Measurements from ENCODE around the gene SPTBN1. TPM values are rescaled to one million over a fixed set of nuclear protein-coding genes. Genes with fewer than 3 reads are reported as not detected.

SPTBN1 gene
- polyA plus RNA-seq, 2 of the 4 experiments (the other 2 are of a cell fraction), result 105 to 126 TPM

DNA sequence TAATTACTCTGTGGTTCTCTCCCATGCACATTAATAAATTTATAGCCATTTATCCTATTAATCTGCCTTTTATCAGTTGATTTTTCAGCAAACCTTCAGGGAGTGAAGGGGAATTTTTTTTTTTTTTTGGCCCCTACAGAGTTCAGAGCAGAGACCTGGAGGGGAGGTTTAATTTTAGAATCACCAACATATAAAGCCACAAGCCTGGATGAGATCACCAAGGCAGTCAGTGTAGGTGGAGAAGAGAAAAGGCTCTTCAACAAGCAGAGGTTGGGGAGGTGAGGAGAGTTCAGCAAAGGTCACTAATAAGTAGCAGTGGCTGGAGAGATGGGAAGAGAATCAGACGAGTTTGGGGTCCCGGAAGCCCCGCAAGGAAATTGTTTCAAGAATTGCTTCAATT, 48.4 kb upstream of the SPTBN1 start:
- TF ChIP-seq, protein P1, sequence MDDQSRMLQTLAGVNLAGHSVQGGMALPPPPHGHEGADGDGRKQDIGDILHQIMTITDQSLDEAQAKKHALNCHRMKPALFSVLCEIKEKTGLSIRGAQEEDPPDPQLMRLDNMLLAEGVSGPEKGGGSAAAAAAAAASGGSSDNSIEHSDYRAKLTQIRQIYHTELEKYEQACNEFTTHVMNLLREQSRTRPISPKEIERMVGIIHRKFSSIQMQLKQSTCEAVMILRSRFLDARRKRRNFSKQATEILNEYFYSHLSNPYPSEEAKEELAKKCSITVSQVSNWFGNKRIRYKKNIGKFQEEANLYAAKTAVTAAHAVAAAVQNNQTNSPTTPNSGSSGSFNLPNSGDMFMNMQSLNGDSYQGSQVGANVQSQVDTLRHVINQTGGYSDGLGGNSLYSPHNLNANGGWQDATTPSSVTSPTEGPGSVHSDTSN (IDR thresholded peaks at IDR 0.05), result no peak
- no peak for TF ChIP-seq MAFK (IDR thresholded peaks at IDR 0.05; ENCODE audit: partially characterized antibody)
- TF ChIP-seq, protein P2, sequence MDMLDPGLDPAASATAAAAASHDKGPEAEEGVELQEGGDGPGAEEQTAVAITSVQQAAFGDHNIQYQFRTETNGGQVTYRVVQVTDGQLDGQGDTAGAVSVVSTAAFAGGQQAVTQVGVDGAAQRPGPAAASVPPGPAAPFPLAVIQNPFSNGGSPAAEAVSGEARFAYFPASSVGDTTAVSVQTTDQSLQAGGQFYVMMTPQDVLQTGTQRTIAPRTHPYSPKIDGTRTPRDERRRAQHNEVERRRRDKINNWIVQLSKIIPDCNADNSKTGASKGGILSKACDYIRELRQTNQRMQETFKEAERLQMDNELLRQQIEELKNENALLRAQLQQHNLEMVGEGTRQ (IDR thresholded peaks at IDR 0.05), result no peak
- no peak for TF ChIP-seq CHD4 (IDR thresholded peaks at IDR 0.05; ENCODE audit: borderline replicate concordance)
- no peak for TF ChIP-seq KDM5A (IDR thresholded peaks at IDR 0.05)
- TF ChIP-seq, protein P3, sequence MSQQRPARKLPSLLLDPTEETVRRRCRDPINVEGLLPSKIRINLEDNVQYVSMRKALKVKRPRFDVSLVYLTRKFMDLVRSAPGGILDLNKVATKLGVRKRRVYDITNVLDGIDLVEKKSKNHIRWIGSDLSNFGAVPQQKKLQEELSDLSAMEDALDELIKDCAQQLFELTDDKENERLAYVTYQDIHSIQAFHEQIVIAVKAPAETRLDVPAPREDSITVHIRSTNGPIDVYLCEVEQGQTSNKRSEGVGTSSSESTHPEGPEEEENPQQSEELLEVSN (IDR thresholded peaks at IDR 0.05; ENCODE audit: borderline replicate concordance, low read depth), result no peak
- no peak for TF ChIP-seq HOXA7 (CRISPR knock-in tag; IDR thresholded peaks at IDR 0.05)
- no peak for TF ChIP-seq BHLHE40 (IDR thresholded peaks at IDR 0.05; ENCODE audit: low read depth, low read length)
- TF ChIP-seq, protein P4, sequence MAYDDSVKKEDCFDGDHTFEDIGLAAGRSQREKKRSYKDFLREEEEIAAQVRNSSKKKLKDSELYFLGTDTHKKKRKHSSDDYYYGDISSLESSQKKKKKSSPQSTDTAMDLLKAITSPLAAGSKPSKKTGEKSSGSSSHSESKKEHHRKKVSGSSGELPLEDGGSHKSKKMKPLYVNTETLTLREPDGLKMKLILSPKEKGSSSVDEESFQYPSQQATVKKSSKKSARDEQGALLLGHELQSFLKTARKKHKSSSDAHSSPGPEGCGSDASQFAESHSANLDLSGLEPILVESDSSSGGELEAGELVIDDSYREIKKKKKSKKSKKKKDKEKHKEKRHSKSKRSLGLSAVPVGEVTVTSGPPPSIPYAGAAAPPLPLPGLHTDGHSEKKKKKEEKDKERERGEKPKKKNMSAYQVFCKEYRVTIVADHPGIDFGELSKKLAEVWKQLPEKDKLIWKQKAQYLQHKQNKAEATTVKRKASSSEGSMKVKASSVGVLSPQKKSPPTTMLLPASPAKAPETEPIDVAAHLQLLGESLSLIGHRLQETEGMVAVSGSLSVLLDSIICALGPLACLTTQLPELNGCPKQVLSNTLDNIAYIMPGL (CRISPR knock-in tag; IDR thresholded peaks at IDR 0.05; ENCODE audit: borderline replicate concordance), result no peak
- no peak for TF ChIP-seq POLR2AphosphoS2 (conservative IDR thresholded peaks at IDR 0.05; ENCODE audit: low read length)
- TF ChIP-seq FOSL2 (IDR thresholded peaks at IDR 0.05), result no peak
- TF ChIP-seq FOSL2 (CRISPR knock-in tag; IDR thresholded peaks at IDR 0.05), result no peak
- TF ChIP-seq CEBPB (IDR thresholded peaks at IDR 0.05), result no peak
- TF ChIP-seq, protein P5, sequence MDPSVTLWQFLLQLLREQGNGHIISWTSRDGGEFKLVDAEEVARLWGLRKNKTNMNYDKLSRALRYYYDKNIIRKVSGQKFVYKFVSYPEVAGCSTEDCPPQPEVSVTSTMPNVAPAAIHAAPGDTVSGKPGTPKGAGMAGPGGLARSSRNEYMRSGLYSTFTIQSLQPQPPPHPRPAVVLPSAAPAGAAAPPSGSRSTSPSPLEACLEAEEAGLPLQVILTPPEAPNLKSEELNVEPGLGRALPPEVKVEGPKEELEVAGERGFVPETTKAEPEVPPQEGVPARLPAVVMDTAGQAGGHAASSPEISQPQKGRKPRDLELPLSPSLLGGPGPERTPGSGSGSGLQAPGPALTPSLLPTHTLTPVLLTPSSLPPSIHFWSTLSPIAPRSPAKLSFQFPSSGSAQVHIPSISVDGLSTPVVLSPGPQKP (IDR thresholded peaks at IDR 0.05; ENCODE audit: low read depth, low read length), result no peak
- no peak for TF ChIP-seq RARB (CRISPR knock-in tag; IDR thresholded peaks at IDR 0.05)
- no peak for TF ChIP-seq SREBF2 (IDR thresholded peaks at IDR 0.05)
- no peak for TF ChIP-seq EHF (CRISPR knock-in tag; IDR thresholded peaks at IDR 0.05)
- no peak for TF ChIP-seq EP300 (IDR thresholded peaks at IDR 0.05)
- no peak for TF ChIP-seq GATA3 (IDR thresholded peaks at IDR 0.05; ENCODE audit: borderline replicate concordance)
- no peaks in the 10 kb centered on the region for H3K9me3 ChIP-seq
- H3K4me3 ChIP-seq, result no peak overlapping the region
- ATAC-seq (no peak), FAIRE-seq (no peak), DNase-seq (ENCODE audit: low read depth in 1 of 2, low spot score in 1 of 2) (no peak)
- no peak overlapping the region for H3K4me2 ChIP-seq
- ChIA-PET CTCF (interaction anchor here (0.9 kb wide), 1 partner anchor 11 kb away, joined by 5 read pairs; no protein-coding TSS in a partner anchor), POLR2A (no interaction called here)
- no peaks in the 10 kb centered on the region for H3K4me1 ChIP-seq
- H3K27ac ChIP-seq, result no peak overlapping the region
- WGBS (ENCODE audit: missing lambda C conversion rate), result 64% methylated on average over 3 of the region's 3 CpGs

DNA sequence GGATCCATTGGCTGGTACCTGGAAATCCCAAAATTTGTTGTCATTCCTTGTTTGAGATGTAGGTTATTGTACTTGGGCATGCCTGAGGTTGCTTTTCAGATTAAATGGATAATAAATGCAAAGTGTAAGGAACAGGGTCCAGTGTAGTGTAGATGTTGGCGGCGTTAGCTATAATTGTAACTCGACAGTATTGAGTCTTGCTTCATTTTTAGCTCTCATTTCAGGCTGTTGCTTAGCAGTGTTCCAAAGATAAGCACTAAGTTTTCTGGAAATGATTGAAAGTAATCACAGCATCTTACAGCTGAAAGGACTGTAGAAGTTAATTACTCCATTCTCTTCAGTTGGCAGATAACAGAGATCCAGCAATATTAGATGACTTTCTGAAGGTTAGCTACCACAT, 47.8 kb upstream of the SPTBN1 start:
- WGBS (ENCODE audit: missing lambda C conversion rate), result 72% methylated on average over 3 of the region's 3 CpGs
- no peak overlapping the region for H3K4me3 ChIP-seq
- no peaks in the 10 kb centered on the region for H3K4me1 ChIP-seq
- FAIRE-seq (no peak), DNase-seq (ENCODE audit: low read depth in 1 of 2, low spot score in 1 of 2) (no peak), ATAC-seq (no peak)
- no peak overlapping the region for H3K27ac ChIP-seq
- no peak overlapping the region for H3K4me2 ChIP-seq
- H3K9me3 ChIP-seq, result no peaks in the 10 kb centered on the region
- TF ChIP-seq ZSCAN20 (CRISPR knock-in tag; IDR thresholded peaks at IDR 0.05) (no peak), HOXA7 (CRISPR knock-in tag; IDR thresholded peaks at IDR 0.05) (no peak)
- ChIA-PET POLR2A (interaction anchor here (0.7 kb wide), 1 partner anchor 21 kb away, joined by 3 read pairs; no protein-coding TSS in a partner anchor), CTCF (interaction anchor here (0.9 kb wide), 1 partner anchor 12 kb away, joined by 5 read pairs; no protein-coding TSS in a partner anchor)
